Measurements from ENCODE around the gene ARHGEF33. TPM values are rescaled to one million over a fixed set of nuclear protein-coding genes. Genes with fewer than 3 reads are reported as not detected.
A peak's percentile ranks its signal among the peaks of the same experiment; 100 is the strongest.

Gene ARHGEF33
- total and polyA plus RNA-seq, 2 experiments from 2014 or later = 0.10 to 1.8 TPM

- TF ChIP-seq ZNF462 (CRISPR knock-in tag; IDR thresholded peaks at IDR 0.05) = no peak
- no peak for TF ChIP-seq NANOG (IDR thresholded peaks at IDR 0.05; ENCODE audit: borderline replicate concordance)
- no peak for TF ChIP-seq ZNF331 (CRISPR knock-in tag; IDR thresholded peaks at IDR 0.05; ENCODE audit: low read depth)
Measured at GRCh38 chr2:38959938-38960608, 70.4 kb downstream of the ARHGEF33 start (continued).

DNA sequence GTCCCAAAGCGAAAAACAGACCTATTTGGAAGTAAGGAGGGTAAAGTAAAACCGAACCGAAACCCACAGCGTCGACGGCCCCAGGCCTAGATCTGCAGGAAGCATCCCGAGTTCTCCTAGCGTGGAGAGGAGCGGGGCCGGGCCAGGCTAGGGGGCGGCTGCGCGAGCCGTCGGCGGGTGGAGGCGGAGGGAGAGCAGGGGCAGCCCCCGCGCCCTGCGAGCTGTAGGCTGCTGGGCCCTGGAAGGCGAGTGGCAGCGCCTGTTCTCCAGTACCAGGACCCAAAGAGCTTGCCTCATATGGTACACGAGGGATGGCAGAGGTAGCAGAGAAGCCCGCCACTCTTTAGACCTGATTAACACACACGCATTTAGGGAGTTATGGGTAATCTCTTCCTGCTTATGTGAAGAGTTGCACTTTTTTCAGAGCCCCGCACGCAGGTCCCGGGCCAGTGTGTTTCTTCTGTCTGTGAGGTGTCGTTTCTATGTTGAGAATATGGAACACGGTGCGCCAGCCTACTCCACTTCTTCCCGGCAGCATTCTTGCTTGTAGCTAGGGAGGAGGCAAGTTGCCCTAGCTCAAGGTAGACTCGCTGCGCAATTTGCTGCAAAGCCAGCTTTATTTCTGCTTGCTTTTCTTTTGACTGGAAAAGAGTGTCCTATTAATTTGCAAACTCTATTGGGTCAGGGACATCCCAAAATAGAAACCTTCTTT lies 71.1 kb downstream of the ARHGEF33 start:
- Histone ChIP-seq H2AFZ (peak overlapping the region; percentile 98), H3K36me3 (ENCODE audit: insufficient read depth) (no peaks in the 10 kb centered on the region), H3K4me3 (peak overlapping the region; percentile 58), H3K79me2 (replicated peaks; ENCODE audit: insufficient read depth) (no peaks in the 10 kb centered on the region), H3K27me3 (ENCODE audit: insufficient read depth) (peaks cover 40% of the 10 kb centered on the region), H3K4me2 (peak overlapping the region; percentile 86), H3F3A (replicated peaks; ENCODE audit: low read depth) (0 out of 2 replicates have a peak, but pooled peaks cover 13% of the 10 kb centered on the region), H4K20me1 (replicated peaks; ENCODE audit: insufficient read depth) (no peaks in the 10 kb centered on the region), H3K4me1 (ENCODE audit: insufficient read depth) (peaks cover 5% of the 10 kb centered on the region), H3K9me2 (ENCODE audit: insufficient read depth) (no peaks in the 10 kb centered on the region; the same call in 1 of the 2 replicates), H3K27ac (ENCODE audit: low read depth) (no peak overlapping the region)
- ATAC-seq = peak; percentile 79
- no peak for DNase-seq (ENCODE audit: low spot score)
- no peaks in the 10 kb centered on the region; the same call in 2 of the 3 replicates for H3K4me1 Mint-ChIP-seq
- TF ChIP-seq POLR2AphosphoS5 (IDR thresholded peaks at IDR 0.05; ENCODE audit: low read depth) = 0 out of 2 replicates have a peak, but pooled peaks have one; percentile 47
- TF ChIP-seq JUNB (IDR thresholded peaks at IDR 0.05; ENCODE audit: unreplicated experiment) = no peak
- H3K27me3 Mint-ChIP-seq (ENCODE audit: insufficient read depth, low read depth, poor library complexity) = peaks cover 35% of the 10 kb centered on the region
- H3K4me3 Mint-ChIP-seq = peak overlapping the region; percentile 53; the same call in 2 of the 3 replicates
- peaks cover 13% of the 10 kb centered on the region; the same call in 1 of the 3 replicates for H3K9me3 Mint-ChIP-seq
- H3K27ac Mint-ChIP-seq = no peak overlapping the region
- H3K36me3 Mint-ChIP-seq (ENCODE audit: low read depth) = peaks cover 2% of the 10 kb centered on the region; the same call in 1 of the 3 replicates

Measured in GM23338 (cell line).